Skeletal muscle satellite cell (primary cell): ENCODE measurements around the gene GNPTAB.

Experiments used
- H3K27me3 ChIP-seq: 2 replicates; pipeline ENCODE4 v1.7.0; 2013; ENCODE audit warnings: low read length; ENCODE audit not compliant: control insufficient read depth, insufficient read depth
- H3K36me3 ChIP-seq: 2 replicates; pipeline ENCODE4 v1.7.0; 2013; ENCODE audit warnings: mild to moderate bottlenecking, control low read depth, low read length; ENCODE audit not compliant: insufficient read depth
- H3K4me1 ChIP-seq: 2 replicates; pipeline ENCODE4 v1.7.0; 2013; ENCODE audit warnings: low read length; ENCODE audit not compliant: control insufficient read depth, insufficient read depth
- H3K4me2 ChIP-seq: 2 replicates; pipeline ENCODE4 v1.7.0; 2013; ENCODE audit warnings: mild to moderate bottlenecking, low read length
- H3K4me3 ChIP-seq: 2 replicates; pipeline ENCODE4 v1.7.0; 2013; ENCODE audit warnings: low read length
- H3K9ac ChIP-seq: 2 replicates; pipeline ENCODE4 v1.7.0; 2013; ENCODE audit warnings: mild to moderate bottlenecking, low read depth, low read length, moderate library complexity
- H3K9me3 ChIP-seq: replicated peaks from 2 replicates; pipeline ENCODE4 v1.7.0; 2013; ENCODE audit warnings: mild to moderate bottlenecking, control low read depth, low read length

Gene GNPTAB

GRCh38 chr12:101727098-101727497 lies 103.7 kb downstream of the GNPTAB start:
- Histone ChIP-seq H3K9me3 (no peaks in the 10 kb centered on the region), H3K4me1 (no peaks in the 10 kb centered on the region), H3K4me2 (no peak overlapping the region), H3K9ac (no peak overlapping the region), H3K27me3 (no peaks in the 10 kb centered on the region), H3K4me3 (no peak overlapping the region), H3K36me3 (peaks cover 8% of the 10 kb centered on the region)

DNA sequence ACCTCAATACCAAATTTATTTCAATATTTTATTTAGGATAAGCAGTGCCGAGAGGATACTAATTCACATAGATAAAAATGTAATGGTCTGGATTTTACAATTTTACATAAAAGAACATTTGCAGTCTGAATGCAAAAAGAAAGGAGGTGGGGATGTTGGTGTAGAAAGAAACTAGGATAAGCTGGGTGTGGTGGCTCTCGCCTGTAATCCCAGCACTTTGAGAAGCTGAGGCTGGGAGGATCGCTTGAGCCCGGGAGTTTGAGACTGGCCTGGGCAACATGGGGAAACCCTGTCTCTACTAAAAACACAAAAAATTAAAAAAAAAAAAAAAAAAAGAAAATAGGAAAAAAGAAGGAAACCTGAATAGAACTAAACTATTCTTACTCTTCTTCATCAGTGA lies 108.4 kb downstream of the GNPTAB start:
- no peak overlapping the region for H3K4me3 ChIP-seq
- H3K36me3 ChIP-seq: peaks cover 3% of the 10 kb centered on the region
- H3K9ac ChIP-seq: no peak overlapping the region
- peaks cover 5% of the 10 kb centered on the region for H3K4me1 ChIP-seq
- no peak overlapping the region for H3K4me2 ChIP-seq
- no peaks in the 10 kb centered on the region for H3K9me3 ChIP-seq
- H3K27me3 ChIP-seq: no peaks in the 10 kb centered on the region

GRCh38 chr12:101720118-101720517 lies 110.6 kb downstream of the GNPTAB start:
- Histone ChIP-seq H3K4me3 (no peak overlapping the region), H3K4me1 (peaks cover 5% of the 10 kb centered on the region), H3K36me3 (peaks cover 3% of the 10 kb centered on the region), H3K9me3 (no peaks in the 10 kb centered on the region), H3K9ac (no peak overlapping the region), H3K27me3 (no peaks in the 10 kb centered on the region), H3K4me2 (no peak overlapping the region)

DNA sequence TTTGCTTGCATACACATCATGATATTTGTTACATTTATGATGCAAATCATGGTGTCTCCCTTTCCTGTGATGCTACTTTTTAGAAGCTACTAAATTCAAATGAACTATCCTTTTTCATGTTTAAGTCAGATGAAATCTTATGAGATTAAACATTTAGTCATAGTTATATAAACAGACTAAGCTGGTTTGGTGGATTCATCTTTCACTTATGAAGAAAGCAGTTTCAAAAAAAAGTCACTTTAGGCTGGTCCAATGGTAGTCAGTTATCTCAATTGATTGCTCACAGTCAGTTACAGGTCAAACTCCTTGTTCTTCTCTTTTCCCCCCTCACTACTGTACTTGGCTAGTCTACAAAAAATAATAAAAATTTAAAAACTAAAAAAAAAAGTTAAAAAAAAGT lies 111.2 kb downstream of the GNPTAB start:
- H3K9ac ChIP-seq: no peak overlapping the region
- H3K4me1 ChIP-seq: peaks cover 5% of the 10 kb centered on the region
- H3K9me3 ChIP-seq: no peaks in the 10 kb centered on the region
- H3K36me3 ChIP-seq: peaks cover 3% of the 10 kb centered on the region
- no peaks in the 10 kb centered on the region for H3K27me3 ChIP-seq
- no peak overlapping the region for H3K4me3 ChIP-seq
- H3K4me2 ChIP-seq: no peak overlapping the region

- H3K4me1 ChIP-seq: peaks cover 11% of the 10 kb centered on the region
- H3K4me3 ChIP-seq: no peak overlapping the region
- H3K9ac ChIP-seq: no peak overlapping the region
- no peak overlapping the region for H3K4me2 ChIP-seq
- H3K9me3 ChIP-seq: no peaks in the 10 kb centered on the region
- no peaks in the 10 kb centered on the region for H3K27me3 ChIP-seq
- H3K36me3 ChIP-seq: no peaks in the 10 kb centered on the region
These were observed 115.8 kb downstream of the GNPTAB start for GRCh38 chr12:101714877-101715444.

DNA sequence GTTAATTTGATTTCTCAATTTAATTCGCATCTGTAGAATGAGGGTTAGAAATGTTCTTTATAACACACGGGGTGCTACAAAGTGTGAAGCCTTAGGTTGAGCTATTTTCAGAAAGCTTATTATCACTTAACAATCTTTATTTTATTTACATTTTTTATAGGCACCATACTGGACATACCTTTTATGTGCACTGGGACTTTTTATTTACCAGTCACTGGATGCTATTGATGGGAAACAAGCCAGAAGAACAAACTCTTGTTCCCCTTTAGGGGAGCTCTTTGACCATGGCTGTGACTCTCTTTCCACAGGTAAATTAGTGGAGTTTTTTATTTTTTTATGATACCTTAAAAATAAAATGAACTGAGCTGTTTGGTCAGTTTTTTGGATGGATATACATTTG lies 116.8 kb downstream of the GNPTAB start:
- Histone ChIP-seq H3K4me3 (no peak overlapping the region), H3K4me2 (no peak overlapping the region), H3K36me3 (no peaks in the 10 kb centered on the region), H3K9ac (no peak overlapping the region), H3K9me3 (no peaks in the 10 kb centered on the region), H3K27me3 (no peaks in the 10 kb centered on the region), H3K4me1 (peaks cover 7% of the 10 kb centered on the region)

GRCh38 chr12:101713059-101713682 lies 117.6 kb downstream of the GNPTAB start:
- Histone ChIP-seq H3K27me3 (no peaks in the 10 kb centered on the region), H3K4me2 (peak overlapping the region; percentile 57), H3K9me3 (no peaks in the 10 kb centered on the region), H3K4me3 (no peak overlapping the region), H3K4me1 (peaks cover 7% of the 10 kb centered on the region), H3K36me3 (no peaks in the 10 kb centered on the region), H3K9ac (no peak overlapping the region)

DNA sequence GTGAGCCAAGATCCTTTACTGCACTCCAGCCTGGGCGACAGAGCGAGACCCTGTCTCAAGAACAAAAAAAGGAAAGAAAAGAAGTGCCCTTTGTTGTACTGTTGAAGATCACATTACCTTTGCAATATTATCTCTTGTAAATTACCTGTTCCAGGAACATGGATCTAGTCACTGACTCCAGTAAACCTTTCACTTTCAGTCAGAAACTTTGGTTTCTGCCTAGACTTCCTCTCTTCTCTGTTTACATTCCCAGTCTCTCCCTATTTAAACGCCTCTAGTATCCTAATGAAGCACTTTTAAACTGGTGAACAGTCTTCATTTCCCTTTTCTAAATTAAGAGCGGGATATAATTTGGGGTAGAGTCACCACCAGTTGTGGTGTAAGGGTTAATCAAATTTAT lies 120.5 kb downstream of the GNPTAB start:
- Histone ChIP-seq H3K36me3 (no peaks in the 10 kb centered on the region), H3K9me3 (no peaks in the 10 kb centered on the region), H3K4me3 (no peak overlapping the region), H3K27me3 (no peaks in the 10 kb centered on the region), H3K4me2 (no peak overlapping the region), H3K4me1 (peaks cover 7% of the 10 kb centered on the region), H3K9ac (no peak overlapping the region)

GRCh38 chr12:101707131-101707782 lies 123.5 kb downstream of the GNPTAB start:
- Histone ChIP-seq H3K4me1 (no peaks in the 10 kb centered on the region), H3K4me2 (no peak overlapping the region), H3K9ac (no peak overlapping the region), H3K27me3 (no peaks in the 10 kb centered on the region), H3K9me3 (no peaks in the 10 kb centered on the region), H3K4me3 (no peak overlapping the region), H3K36me3 (no peaks in the 10 kb centered on the region)

GRCh38 chr12:101706403-101706802 lies 124.4 kb downstream of the GNPTAB start:
- H3K4me1 ChIP-seq: no peaks in the 10 kb centered on the region
- no peaks in the 10 kb centered on the region for H3K27me3 ChIP-seq
- no peak overlapping the region for H3K4me2 ChIP-seq
- no peaks in the 10 kb centered on the region for H3K9me3 ChIP-seq
- no peak overlapping the region for H3K4me3 ChIP-seq
- H3K9ac ChIP-seq: no peak overlapping the region
- H3K36me3 ChIP-seq: no peaks in the 10 kb centered on the region

DNA sequence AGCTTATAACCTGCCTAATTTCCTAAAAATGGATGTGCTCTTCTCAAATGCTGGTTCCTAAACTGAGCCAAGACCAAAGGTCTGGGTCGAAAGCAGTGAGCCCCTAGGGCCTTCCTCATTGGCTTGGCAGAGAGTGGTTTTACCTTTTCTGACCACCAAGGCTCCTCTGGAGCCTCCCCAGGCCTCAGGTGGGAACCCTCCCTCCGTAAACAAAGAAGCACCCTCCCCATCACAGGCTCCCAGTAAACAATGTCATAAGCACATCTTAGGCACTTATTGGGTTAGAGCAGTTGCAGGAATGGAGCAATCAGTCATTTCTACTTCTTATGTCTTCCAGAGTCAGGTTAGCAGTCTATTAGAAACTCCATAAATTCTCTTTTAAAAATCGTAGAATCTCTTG lies 127.3 kb downstream of the GNPTAB start:
- no peaks in the 10 kb centered on the region for H3K27me3 ChIP-seq
- no peak overlapping the region for H3K9ac ChIP-seq
- H3K9me3 ChIP-seq: no peaks in the 10 kb centered on the region
- no peak overlapping the region for H3K4me3 ChIP-seq
- no peaks in the 10 kb centered on the region for H3K36me3 ChIP-seq
- peaks cover 9% of the 10 kb centered on the region for H3K4me1 ChIP-seq
- no peak overlapping the region for H3K4me2 ChIP-seq

DNA sequence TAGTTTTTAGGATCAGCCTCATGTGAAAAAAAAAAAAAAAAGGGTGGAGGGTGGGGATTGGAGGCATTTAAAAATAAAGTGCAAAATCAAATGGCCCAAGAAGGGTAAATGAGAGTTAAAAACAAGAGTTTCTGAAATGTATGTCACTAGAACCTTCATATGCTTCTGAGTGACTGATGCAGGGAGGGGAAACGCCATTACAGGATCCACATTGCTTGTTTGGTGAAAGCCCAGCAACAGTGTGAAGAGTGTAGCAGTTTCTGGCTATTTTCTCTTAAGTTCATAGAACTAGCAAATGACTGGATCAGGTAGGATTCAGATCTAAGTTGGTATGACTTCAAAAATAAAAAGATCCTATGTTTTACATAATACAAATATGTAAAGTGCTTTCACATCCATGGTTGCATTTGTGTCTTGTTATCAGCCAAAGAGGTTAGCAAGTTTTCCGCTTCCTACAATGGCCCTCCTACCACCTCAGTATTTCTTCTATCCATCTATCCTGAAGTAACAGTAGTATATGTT lies 130.4 kb downstream of the GNPTAB start:
- Histone ChIP-seq H3K9me3 (no peaks in the 10 kb centered on the region), H3K36me3 (no peaks in the 10 kb centered on the region), H3K27me3 (no peaks in the 10 kb centered on the region), H3K4me1 (peaks cover 28% of the 10 kb centered on the region), H3K4me2 (no peak overlapping the region), H3K4me3 (no peak overlapping the region), H3K9ac (no peak overlapping the region)
